Mucosa of stomach (tissue), 1 donor: ENCODE results near the gene BHLHA9.

Experiments used
- H3K27me3 ChIP-seq: one replicate; pipeline ENCODE4 v1.7.0; 2013; ENCODE audit warnings: mild to moderate bottlenecking, low read length; ENCODE audit not compliant: control insufficient read depth, insufficient read depth
- H3K36me3 ChIP-seq: one replicate; pipeline ENCODE4 v1.7.0; 2013; ENCODE audit warnings: low read length; ENCODE audit not compliant: control insufficient read depth, insufficient read depth
- H3K4me1 ChIP-seq: one replicate; pipeline ENCODE4 v1.7.0; 2013; ENCODE audit warnings: mild to moderate bottlenecking, low read length; ENCODE audit not compliant: control insufficient read depth, insufficient read depth
- H3K4me3 ChIP-seq: one replicate; pipeline ENCODE4 v1.7.0; 2013; ENCODE audit warnings: low read length
- H3K9ac ChIP-seq: one replicate; pipeline ENCODE4 v1.7.0; 2013; ENCODE audit warnings: mild to moderate bottlenecking, low read length, moderate library complexity
- H3K9me3 ChIP-seq: one replicate; pipeline ENCODE4 v1.7.0; 2013; ENCODE audit warnings: mild to moderate bottlenecking, low read length, moderate library complexity; ENCODE audit not compliant: control insufficient read depth
- donor health status: Pancreatic carcinoma.

Gene BHLHA9

GRCh38 chr17:1280652-1281051 is 10.4 kb downstream of the BHLHA9 start:
- Histone ChIP-seq H3K9ac (no peak overlapping the region), H3K4me1 (no peaks in the 10 kb centered on the region), H3K27me3 (peaks cover 13% of the 10 kb centered on the region), H3K4me3 (no peak overlapping the region), H3K36me3 (no peaks in the 10 kb centered on the region), H3K9me3 (no peaks in the 10 kb centered on the region)

GRCh38 chr17:1286379-1287106 is 16.3 kb downstream of the BHLHA9 start:
- Histone ChIP-seq H3K36me3 (no peaks in the 10 kb centered on the region), H3K9ac (no peak overlapping the region), H3K27me3 (peaks cover 2% of the 10 kb centered on the region), H3K4me3 (no peak overlapping the region), H3K9me3 (no peaks in the 10 kb centered on the region), H3K4me1 (no peaks in the 10 kb centered on the region)

GRCh38 chr17:1289695-1290094 is 19.5 kb downstream of the BHLHA9 start:
- H3K36me3 ChIP-seq = no peaks in the 10 kb centered on the region
- H3K9ac ChIP-seq = no peak overlapping the region
- H3K4me1 ChIP-seq = no peaks in the 10 kb centered on the region
- H3K27me3 ChIP-seq = peaks cover 3% of the 10 kb centered on the region
- H3K9me3 ChIP-seq = no peaks in the 10 kb centered on the region
- H3K4me3 ChIP-seq = no peak overlapping the region

GRCh38 chr17:1290676-1291075 is 20.4 kb downstream of the BHLHA9 start:
- no peak overlapping the region for H3K4me3 ChIP-seq
- no peaks in the 10 kb centered on the region for H3K4me1 ChIP-seq
- no peaks in the 10 kb centered on the region for H3K36me3 ChIP-seq

GRCh38 chr17:1294157-1294717 is 24.0 kb downstream of the BHLHA9 start:
- Histone ChIP-seq H3K4me3 (no peak overlapping the region), H3K36me3 (no peaks in the 10 kb centered on the region), H3K4me1 (no peaks in the 10 kb centered on the region), H3K9ac (no peak overlapping the region), H3K27me3 (peaks cover 23% of the 10 kb centered on the region), H3K9me3 (no peaks in the 10 kb centered on the region)

More at GRCh38 chr17:1290676-1291075, 20.4 kb downstream of the BHLHA9 start:
- H3K9ac ChIP-seq = no peak overlapping the region
- H3K9me3 ChIP-seq = no peaks in the 10 kb centered on the region
- H3K27me3 ChIP-seq = peaks cover 3% of the 10 kb centered on the region

- Histone ChIP-seq H3K9me3 (no peaks in the 10 kb centered on the region), H3K27me3 (peaks cover 30% of the 10 kb centered on the region), H3K36me3 (no peaks in the 10 kb centered on the region)
Observed at GRCh38 chr17:1298606-1299005, 28.4 kb downstream of the BHLHA9 start.

GRCh38 chr17:1299552-1300370 is 29.5 kb downstream of the BHLHA9 start:
- H3K36me3 ChIP-seq = no peaks in the 10 kb centered on the region
- H3K4me3 ChIP-seq = no peak overlapping the region
- H3K4me1 ChIP-seq = no peaks in the 10 kb centered on the region
- no peaks in the 10 kb centered on the region for H3K9me3 ChIP-seq
- peaks cover 34% of the 10 kb centered on the region for H3K27me3 ChIP-seq
- H3K9ac ChIP-seq = no peak overlapping the region

More at GRCh38 chr17:1298606-1299005, 28.4 kb downstream of the BHLHA9 start:
- H3K9ac ChIP-seq = no peak overlapping the region
- no peak overlapping the region for H3K4me3 ChIP-seq
- H3K4me1 ChIP-seq = no peaks in the 10 kb centered on the region

GRCh38 chr17:1300371-1300905 is 30.2 kb downstream of the BHLHA9 start:
- Histone ChIP-seq H3K9ac (no peak overlapping the region), H3K4me1 (no peaks in the 10 kb centered on the region), H3K9me3 (no peaks in the 10 kb centered on the region), H3K36me3 (no peaks in the 10 kb centered on the region), H3K27me3 (peaks cover 38% of the 10 kb centered on the region), H3K4me3 (no peak overlapping the region)

GRCh38 chr17:1301546-1301945 is 31.3 kb downstream of the BHLHA9 start:
- Histone ChIP-seq H3K4me1 (no peaks in the 10 kb centered on the region), H3K9ac (no peak overlapping the region), H3K4me3 (no peak overlapping the region), H3K27me3 (peaks cover 38% of the 10 kb centered on the region), H3K36me3 (no peaks in the 10 kb centered on the region), H3K9me3 (no peaks in the 10 kb centered on the region)

- no peak overlapping the region for H3K4me3 ChIP-seq
- no peaks in the 10 kb centered on the region for H3K36me3 ChIP-seq
- no peak overlapping the region for H3K9ac ChIP-seq
- no peaks in the 10 kb centered on the region for H3K4me1 ChIP-seq
- H3K27me3 ChIP-seq = peaks cover 33% of the 10 kb centered on the region
- H3K9me3 ChIP-seq = no peaks in the 10 kb centered on the region
Observed at GRCh38 chr17:1302761-1303160, 32.5 kb downstream of the BHLHA9 start.

- Histone ChIP-seq H3K36me3 (no peaks in the 10 kb centered on the region), H3K9me3 (no peaks in the 10 kb centered on the region), H3K27me3 (peaks cover 15% of the 10 kb centered on the region), H3K9ac (no peak overlapping the region), H3K4me1 (no peaks in the 10 kb centered on the region), H3K4me3 (no peak overlapping the region)
Observed at GRCh38 chr17:1304522-1304921, 34.3 kb downstream of the BHLHA9 start.
